Ovary (tissue), 3 donors: ENCODE data around the gene PARD3B.

Experiments
- CTCF ChIP-seq, 3 donors: fragments of 450-650 bp in 2 of 3; fragments of 200-600 bp in 1 of 3; IDR thresholded peaks; one replicate each; pipeline versions ENCODE4 v1.5.1 to v1.8.0; 2016 to 2022; ENCODE audit warnings: antibody characterized with exemption in 3 of 3, mild to moderate bottlenecking in 1 of 3
- POLR2A ChIP-seq: fragments of 450-650 bp; IDR thresholded peaks from one replicate; pipeline ENCODE4 v1.6.1; 2017; ENCODE audit warnings: antibody characterized with exemption, mild to moderate bottlenecking, moderate library complexity
- donor health status: DM: no; HTN: no; CAD: no.

GRCh38 chr2:205411558-205411957 is 866.3 kb downstream of the PARD3B start:
- no peak for TF ChIP-seq CTCF (IDR thresholded peaks at IDR 0.05)
- TF ChIP-seq POLR2A, result no peak
